Inflammatory macrophage (primary cell): ENCODE measurements around the gene CLEC16A.

Experiments used
- DNase-seq, 2 donors: peaks; one replicate each; pipeline ENCODE4 v3.0.0-alpha.2; 2020 to 2022

CLEC16A gene

DNA sequence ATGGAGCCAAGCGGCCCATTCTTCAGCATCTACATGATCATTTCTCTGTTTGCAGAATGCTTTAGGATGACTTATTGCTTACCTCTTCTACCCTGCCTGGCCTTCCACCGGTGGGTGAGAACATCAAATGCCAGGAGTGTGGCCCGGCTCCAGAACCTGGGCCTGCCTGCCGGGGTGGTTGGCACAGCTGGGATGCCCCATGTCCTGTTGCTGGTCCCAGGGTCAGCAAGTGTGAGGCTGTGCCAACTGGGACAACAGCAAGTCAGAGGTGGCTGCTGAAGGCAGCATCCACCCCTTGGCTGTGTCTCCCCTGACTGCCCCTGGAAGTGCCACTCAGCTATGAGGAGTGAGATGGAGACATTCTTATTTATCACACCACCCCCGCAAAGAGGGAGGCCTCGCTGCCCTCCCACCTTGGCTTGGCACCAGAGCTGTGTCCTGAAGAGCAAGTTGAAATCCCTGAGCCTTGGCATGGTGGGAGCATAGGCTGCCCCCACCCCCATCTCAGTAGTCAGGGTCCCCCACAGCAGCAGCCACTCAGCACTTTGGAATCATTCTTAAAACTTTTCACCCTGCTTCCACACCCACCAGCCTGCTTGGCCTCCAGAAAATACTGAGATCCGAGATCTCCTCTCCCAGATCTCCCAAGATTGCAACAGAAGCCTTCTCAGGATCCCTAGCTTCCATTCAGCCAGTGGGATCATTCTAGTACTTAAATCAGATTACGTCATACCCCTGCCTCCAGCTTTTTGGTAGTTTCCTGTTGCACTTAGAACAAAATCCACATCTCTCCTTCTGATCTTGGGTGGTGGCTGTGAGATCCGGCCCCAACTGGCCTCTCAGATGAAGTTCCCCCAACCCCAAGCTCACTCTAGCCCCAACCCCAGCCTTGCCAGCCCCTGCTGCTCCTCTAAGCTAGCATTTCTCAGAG is 184.1 kb downstream of the CLEC16A start:
- peak; percentile 32 to 42 for DNase-seq

GRCh38 chr16:11129378-11129781 is 185.0 kb downstream of the CLEC16A start:
- peak; percentile 31 to 65 for DNase-seq

DNA sequence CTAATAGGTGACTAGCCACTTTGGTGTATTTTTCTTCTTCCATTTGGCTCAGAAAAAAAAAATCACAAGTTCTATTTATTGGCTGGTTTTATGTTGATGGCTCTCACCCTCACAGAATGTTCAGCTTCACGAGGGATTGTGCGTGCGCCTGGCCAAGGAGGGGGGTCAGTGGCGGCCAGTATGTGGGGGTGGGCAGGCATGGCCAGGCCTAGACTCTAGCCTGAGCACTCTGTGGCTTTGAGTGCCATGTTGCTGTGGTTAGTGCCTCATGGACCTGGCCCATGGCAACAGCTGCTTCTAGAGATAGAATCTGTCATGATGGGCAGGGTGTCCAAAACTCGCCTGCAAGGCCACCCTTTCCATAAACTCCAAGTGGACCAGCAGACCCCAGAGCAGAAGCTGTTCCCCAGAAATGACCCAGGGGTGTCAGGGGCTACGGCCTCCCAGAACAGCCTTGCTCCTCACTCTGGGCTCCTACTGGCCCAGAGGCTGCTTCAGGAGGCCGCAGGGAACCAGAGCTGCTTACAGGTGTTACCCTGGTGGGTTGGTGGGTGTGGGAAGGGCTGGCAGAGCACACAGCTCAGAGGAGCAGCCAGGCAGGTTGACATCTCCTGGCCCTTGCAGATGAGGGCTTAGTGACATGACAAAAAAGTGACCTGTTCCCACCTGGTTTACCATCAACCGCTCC is 186.8 kb downstream of the CLEC16A start:
- no peak for DNase-seq

GRCh38 chr16:11131706-11132105 is 187.3 kb downstream of the CLEC16A start:
- no peak for DNase-seq

DNA sequence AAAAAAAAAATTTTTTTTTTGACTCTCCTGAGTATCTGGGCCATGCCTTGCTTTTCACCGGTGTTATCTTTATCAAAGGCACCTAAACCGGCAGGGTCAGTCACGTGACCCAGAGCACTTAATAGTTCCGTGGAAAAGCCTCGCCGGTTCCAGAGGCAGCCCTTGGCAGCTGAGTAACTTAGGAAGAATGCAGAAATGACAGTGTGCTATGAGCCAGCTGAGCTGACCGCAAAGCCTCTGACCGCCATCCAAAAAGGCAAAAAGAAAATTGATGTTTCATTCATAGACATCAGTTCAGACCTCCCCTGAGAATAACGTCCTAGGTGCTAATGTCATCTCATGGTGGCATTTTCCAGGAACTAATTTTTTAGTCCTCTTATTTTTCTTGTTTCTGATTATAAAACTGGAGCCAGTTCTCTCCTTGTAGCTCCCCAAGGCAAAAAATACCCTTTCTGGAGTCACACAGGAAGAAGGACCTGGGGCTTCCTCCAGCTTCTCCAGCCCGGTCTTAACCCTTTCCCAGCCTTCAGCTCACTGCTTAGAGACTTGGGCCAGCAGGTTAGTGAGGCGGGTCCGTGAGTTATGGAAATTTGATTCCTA is 189.1 kb downstream of the CLEC16A start:
- DNase-seq, result peak in 1 of 2 donors; percentile 37

GRCh38 chr16:11134722-11135463 is 190.5 kb downstream of the CLEC16A start:
- no peak for DNase-seq

DNA sequence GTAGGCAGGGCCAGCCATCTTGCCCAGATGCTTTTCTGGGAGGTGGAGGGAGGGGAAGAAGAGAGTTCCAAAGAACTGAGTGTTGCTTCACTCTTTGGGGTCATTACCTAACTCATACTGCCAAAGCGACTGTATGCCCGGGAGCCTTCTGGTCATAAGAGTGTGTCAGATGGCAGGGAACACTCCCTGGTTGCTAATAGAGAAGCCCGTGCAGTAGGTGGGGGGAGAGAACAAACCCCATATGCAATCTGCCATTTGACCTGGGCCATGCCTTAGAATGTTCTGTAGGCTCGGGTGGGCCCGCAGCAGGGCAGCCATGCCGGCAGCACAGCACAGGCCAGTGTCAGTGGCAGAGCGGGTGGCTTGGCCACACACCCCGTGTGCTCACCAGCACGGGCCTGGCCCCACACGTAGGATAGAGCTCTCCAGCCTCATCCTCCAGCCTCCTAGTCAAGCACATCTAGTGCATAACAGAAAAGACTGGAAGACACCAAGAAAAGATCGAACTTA is 191.2 kb downstream of the CLEC16A start:
- peak; percentile 83 to 94 for DNase-seq

- DNase-seq, result no peak
Measured at GRCh38 chr16:11136600-11136999, 192.2 kb downstream of the CLEC16A start.

DNA sequence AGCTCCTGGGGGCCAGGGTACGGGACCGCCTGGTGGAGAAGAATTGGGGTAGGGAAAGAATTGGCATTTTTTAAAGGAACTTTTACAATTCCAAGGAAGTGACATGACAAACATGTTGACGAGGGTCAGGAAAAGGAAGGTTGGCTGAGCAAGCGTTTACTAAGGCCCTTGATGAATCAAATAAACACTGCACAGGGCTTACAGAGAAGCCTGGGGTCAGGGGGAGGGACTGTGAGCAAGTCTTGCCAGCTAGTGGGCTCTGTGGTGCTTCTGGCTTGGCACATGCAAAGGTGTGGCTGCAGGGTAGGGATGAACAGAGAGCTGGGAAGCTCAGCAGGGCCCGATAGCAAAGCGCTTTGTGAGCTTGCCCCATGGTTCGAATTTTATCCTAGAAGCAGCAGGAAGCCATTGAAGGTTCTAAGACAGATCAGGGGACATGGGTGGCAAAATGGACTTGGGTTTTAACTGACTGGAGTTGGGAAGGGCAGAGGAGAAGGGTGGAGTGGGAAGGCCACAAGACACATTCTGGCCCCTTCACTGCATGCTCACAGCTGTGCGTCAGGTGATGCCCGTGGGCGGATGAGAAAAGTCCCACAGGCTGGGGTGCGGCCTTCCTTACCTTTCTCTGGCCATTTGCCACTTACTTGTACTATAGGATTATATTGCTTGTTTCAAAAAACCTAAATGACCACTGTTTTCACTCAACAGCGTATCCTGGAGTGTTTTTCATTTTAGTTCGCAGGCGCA is 193.8 kb downstream of the CLEC16A start:
- DNase-seq, result no peak

DNA sequence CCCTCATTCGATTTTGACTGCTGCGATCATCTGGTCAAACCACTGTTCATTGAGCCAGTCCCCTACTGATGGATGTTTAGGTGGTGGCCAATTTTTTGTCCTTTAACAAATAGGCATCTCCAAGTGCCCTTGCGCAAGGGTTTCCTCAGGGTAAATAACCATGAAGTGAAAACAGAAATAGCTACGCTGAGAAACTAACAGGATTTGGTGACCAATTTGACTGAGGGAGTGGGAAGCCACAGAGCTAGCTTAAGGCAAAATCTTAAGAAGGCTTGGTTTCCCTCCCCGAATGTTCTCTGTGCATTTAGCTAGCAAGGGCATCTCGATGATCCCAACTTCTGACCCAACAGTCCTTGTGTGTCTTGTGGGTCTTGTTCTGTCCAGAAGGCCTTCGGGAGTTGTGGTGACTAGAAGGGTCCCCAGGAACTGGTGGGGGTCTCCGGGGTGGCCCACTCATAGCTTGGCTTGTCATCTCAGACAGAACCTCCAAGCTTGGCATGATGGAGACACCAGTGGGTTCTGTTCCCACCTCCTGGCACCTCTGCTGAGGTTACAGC is 194.5 kb downstream of the CLEC16A start:
- DNase-seq, result peak in 1 of 2 donors; percentile 11

- DNase-seq, result no peak
Measured at GRCh38 chr16:11139326-11140097, 195.1 kb downstream of the CLEC16A start.

- no peak for DNase-seq
Measured at GRCh38 chr16:11140098-11140375, 195.7 kb downstream of the CLEC16A start.

DNA sequence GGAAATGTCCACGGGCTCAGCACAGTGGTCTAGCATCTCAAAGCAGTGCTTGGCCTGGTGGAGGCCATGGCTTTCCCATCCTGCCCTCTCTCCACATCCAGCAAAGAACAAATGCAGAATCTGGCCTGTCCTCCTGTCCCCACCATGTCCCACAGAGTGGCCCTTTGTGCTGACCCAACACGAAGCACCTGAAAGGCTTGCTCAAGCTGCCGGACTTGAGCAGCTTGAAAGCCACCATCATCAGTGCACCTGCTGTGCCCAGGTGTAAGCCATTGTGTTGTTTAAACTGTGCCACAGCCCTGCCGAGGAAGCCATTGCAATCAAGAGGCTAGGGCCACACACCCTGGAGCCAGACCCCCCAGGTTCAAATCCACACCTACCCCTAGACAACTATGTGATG is 196.1 kb downstream of the CLEC16A start:
- no peak for DNase-seq

DNA sequence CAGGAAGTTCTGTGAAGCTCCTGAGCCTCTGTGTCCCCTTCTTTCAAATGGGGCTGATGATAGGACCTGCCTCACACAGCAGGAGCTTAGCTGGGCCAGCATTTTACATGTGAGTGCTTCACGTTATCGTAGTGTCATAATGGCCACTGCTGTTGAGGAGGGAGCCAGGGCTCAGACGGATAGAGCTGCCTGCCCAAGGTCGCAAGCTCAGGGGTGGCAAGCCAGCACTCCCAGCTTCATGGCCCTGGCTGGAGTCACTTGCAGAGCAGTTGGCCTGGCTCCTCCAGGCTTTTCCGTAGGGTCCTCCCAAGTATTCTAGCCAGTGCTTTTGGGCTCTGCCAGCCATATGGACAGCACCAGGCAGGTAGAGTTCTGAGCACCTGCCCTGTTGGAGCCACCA is 196.5 kb downstream of the CLEC16A start:
- no peak for DNase-seq

- no peak for DNase-seq
Measured at GRCh38 chr16:11141409-11142260, 197.3 kb downstream of the CLEC16A start.

- no peak for DNase-seq
Measured at GRCh38 chr16:11142261-11142630, 197.9 kb downstream of the CLEC16A start.

DNA sequence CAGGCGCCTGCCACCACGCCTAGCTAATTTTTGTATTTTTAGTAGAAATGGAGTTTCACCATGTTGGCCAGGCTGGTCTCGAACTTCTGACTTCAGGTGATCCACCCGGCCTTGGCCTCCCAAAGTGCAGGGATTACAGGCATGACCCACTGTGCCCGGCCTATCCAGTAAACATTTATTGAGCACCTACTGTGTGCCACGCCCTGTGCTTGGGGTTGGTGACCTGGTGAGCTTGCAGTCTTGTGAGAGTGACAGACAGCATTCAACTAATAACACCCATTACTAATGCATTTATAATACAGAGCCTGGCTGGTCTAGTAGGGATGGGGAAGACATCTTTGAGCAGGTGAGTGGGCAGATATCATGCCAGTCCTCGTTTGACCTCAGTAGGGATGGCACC is 198.6 kb downstream of the CLEC16A start:
- no peak for DNase-seq

GRCh38 chr16:11143372-11144035 is 199.1 kb downstream of the CLEC16A start:
- no peak for DNase-seq

GRCh38 chr16:11144122-11144521 is 199.8 kb downstream of the CLEC16A start:
- no peak for DNase-seq
